ENCODE data around the gene PFKFB1. TPM values are rescaled to one million over a fixed set of nuclear protein-coding genes. Genes with fewer than 3 reads are reported as not detected.

PFKFB1 gene
- total RNA-seq, 1 donor from 2014 or later, result not detected

DNA sequence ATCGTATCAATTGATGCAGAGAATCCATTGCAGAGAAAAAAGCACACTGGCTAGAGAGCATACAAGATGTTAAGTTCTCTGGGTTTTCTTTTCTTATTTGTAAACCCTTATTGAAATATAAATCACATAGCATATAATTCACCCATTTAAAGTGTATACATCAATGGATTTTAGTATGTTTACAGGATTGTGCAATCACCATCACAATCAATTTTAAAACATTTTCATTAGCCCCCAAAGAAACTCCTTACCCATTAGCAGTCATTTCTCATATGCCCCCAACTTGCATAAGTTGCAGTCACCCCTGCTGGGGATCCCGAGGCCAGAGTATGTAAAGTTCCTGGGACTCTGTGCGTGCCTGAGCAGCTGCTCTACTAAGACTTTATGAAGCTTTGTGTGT lies 108.2 kb downstream of the PFKFB1 start:
- intact Hi-C loops (cut with DNase I), result no loop called here
- H3K27me3 ChIP-seq, result no peaks in the 10 kb centered on the region
- no peak for TF ChIP-seq CTCF (IDR thresholded peaks at IDR 0.05)
- no peak for DNase-seq (ENCODE audit: low spot score in 2 of 2)
- H3K36me3 ChIP-seq, result no peaks in the 10 kb centered on the region
- H3K9me3 ChIP-seq, result no peaks in the 10 kb centered on the region
- H3K27ac ChIP-seq, result no peak overlapping the region
- no peak overlapping the region for H3K4me3 ChIP-seq
- no peaks in the 10 kb centered on the region for H3K4me1 ChIP-seq

Other genes starting within 250 kb of the PFKFB1 start
- not detected for gene ITIH6, start 195.9 kb downstream of the PFKFB1 start, total RNA-seq
- gene MAGED2, start 186.4 kb downstream of the PFKFB1 start, total RNA-seq, result 187 TPM
- 1.4 TPM for gene TRO, start 73.4 kb downstream of the PFKFB1 start, total RNA-seq
- gene APEX2, start 6.2 kb upstream of the PFKFB1 start, total RNA-seq, result 31.5 TPM
- 6.9 TPM for gene ALAS2, start 36.8 kb upstream of the PFKFB1 start, total RNA-seq
- gene PAGE2B, start 80.8 kb upstream of the PFKFB1 start, total RNA-seq, result not detected
- gene PAGE2, start 94.8 kb upstream of the PFKFB1 start, total RNA-seq, result not detected
- not detected for gene PAGE5, start 226.2 kb upstream of the PFKFB1 start, total RNA-seq

Measured in ascending aorta (tissue), 2 donors.